HG02642 (cell line): ENCODE results near the gene SLC7A14.
A peak's percentile ranks its signal among the peaks of the same experiment; 100 is the strongest.

Source experiments
- ATAC-seq: cut with Tn5 transposase; IDR thresholded peaks from one replicate; pipeline ENCODE4 v1.9.1; 2021; ENCODE audit warnings: mild to moderate bottlenecking; ENCODE audit not compliant: unreplicated experiment, poor library complexity

The SLC7A14 gene

DNA sequence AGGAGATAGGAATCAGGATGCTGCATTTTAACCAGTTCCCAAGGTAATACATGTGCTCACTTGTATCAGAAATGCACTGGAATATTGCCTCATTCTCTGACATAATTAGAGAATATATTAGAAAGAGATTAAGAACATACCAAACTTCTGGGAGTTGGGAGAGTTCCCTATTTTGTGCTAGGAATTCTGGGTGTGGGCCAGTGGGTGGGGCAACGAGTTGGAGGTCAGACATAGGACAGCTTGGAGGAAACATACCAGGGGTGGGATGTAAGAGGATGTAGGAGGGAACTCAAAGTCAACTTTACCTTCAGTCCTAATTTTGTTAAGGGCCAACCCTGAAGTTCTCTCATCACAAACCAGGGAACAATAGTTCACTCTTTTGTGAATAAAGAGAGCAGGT, 83.6 kb downstream of the SLC7A14 start:
- no peak for ATAC-seq

DNA sequence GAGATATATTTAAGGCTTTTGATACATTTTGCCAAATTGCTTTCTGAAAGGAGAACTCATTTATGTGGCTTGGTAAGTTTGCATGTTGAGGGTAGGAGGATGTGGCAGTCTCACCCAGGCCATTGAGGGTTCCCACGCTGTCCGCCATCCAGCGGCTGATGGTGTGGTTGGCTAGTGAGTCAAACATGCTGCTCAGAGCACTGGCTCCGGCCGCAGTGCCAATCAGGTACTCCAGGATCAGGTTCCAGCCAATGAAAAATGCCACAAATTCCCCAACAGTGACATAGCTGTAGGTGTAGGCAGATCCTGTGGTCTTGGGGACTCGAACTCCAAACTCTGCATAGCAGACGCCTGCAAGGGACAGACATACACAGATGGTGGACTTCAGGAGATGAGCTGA, 84.9 kb downstream of the SLC7A14 start:
- no peak for ATAC-seq

DNA sequence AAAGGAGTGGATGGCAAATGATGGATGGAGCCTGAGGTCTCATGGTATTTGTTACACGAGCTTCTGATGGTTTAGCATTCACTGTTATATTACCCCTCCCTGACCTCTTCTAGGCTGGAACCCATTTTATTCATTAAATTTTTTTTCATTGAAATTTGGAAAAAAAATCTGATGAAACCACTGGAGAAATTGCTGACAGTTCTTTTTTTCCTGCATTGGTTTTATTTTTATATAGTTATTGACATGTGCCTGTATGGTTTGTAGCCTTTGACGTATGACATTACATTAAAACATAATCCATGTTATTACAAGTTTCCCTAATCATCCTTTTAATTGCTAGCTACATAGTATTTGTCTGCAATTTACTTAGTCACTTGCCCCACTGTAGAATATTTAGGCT, 85.4 kb downstream of the SLC7A14 start:
- ATAC-seq: no peak

DNA sequence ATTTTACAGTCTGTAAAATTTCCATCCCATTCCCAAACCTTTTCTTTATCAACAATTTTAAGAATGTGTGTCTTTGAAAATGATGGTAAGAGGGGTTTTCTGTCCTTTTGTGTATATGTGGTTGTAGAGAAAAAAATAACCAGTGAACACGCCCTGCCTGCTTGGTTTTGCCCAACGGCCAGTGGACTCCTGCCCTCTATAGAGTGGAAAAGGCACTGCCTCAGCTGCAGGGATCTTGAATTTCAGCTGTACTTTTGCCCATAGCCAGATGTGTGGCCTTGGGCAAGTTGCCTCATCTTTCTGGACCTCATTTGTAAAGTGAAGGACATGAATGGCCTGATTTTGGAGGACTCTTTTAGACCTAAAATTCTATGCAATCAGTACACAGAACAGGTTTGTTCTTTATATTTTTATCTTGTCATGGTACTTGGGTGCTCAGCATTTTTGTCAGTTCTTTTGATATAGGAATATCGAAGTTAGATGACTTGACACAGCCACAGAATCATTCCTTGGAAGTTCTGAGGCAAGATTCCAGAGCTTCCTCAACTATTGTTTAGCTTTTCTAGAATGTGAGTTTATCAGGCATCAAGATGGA, 86.2 kb downstream of the SLC7A14 start:
- peak; percentile 58 for ATAC-seq

DNA sequence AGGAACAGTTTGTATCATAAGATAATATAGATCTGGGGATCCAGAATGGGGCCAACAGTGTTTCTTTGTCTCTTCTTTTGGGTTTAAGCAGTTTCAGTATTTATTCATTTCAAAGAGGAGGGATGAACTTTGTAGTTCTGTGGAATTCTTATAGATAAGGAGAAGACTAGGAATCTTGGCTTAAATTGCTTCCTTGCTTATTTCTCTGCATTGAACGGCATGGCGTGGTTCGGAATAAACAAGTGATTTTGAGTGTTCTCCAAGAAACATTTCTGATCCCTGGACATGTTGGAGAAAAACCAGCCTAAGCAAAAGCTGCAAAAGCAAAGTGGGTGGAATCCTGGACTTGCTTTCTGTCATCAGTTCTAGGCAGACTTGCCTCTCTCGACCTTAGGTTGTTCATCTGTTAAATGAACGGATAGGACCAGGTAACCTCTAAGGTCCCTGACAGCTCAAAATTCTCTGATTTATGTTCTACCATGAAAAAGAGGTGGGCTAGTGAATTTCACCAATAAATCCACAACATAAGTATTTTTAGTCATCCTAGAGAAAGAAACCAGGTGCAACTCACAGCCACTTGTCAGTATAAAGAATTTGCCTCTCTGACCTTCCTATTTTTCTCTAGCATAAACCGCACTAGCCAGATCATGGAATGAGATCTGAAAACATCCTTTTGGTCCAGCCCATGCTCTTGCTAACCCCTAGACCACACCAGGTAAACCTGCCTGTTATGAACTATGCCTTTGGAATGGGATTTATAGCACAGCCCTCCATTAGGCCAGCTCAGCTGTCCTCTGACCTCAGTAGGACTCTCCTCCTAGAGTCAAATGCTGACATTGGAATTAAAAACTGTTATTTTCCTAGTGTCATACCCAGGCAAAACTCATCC, 88.4 kb downstream of the SLC7A14 start:
- no peak for ATAC-seq

DNA sequence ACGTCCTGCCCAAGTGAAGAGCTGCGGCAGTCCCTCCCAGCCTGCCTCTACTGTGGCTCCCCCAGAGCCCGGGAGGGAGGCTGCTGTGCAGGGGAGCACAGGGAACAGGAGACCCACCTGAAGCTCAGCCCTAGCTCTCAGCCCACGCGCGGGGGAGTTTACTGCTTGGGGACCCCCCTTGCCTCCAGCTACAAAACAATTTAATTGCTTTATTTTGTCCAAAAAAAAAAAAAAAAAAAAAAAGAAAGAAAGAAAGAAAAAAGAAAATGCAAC, 89.1 kb downstream of the SLC7A14 start:
- no peak for ATAC-seq

DNA sequence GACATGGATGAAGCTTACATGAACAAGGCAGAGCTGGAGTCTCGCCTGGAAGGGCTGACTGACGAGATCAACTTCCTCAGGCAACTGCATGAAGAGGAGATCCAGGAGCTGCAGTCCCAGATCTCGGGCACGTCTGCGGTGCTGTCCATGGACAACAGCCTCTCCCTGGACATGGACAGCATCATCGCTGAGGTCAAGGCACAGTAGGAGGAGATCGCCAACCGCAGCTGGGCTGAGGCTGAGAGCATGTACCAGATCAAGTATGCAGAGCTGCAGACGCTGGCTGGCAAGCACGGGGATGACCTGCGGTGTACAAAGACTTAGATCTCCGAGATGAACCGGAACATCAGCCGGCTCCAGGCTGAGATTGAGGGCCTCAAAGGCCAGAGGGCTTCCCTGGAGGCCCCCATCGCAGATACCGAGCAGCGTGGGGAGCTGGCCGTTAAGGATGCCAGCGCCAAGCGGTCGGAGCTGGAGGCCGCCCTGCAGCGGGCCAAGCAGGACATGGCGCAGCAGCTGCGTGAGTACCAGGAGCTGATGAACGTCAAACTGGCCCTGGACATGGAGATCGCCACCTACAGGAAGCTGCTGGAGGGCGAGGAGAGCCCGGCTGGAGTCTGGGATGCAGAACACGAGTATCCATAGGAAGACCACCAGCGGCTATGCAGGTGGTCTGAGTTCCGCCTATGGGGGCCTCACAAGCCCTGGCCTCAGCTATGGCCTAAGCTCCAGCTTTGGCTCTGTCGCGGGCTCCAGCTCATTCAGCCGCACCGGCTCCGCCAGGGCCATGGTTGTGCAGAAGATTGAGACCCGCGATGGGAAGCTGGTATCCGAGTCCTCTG, 89.6 kb downstream of the SLC7A14 start:
- ATAC-seq: no peak

- no peak for ATAC-seq
These were observed 91.1 kb downstream of the SLC7A14 start for GRCh38 chr3:170494766-170495165.

DNA sequence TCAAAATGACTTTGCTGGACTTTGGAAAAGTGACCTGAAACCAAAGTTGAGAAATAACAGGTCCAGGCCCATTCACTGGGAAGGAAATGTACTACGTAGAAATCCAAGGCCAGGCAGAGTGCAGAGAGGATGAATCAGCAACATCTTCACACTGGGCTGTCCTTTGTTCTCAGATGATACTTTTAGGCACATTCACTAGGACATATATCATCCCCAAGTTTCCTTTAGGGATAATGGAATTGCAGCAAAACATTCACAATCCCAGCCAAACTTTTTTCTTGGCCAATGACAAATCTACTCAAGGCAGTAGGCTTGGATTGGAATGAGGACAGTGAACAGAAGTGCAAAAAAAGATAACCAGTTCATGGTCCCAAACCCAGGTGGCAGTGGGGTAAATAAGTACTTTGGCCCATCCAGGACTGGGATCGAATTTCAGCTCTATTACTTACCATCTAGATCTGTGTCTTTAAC, 92.1 kb downstream of the SLC7A14 start:
- no peak for ATAC-seq

DNA sequence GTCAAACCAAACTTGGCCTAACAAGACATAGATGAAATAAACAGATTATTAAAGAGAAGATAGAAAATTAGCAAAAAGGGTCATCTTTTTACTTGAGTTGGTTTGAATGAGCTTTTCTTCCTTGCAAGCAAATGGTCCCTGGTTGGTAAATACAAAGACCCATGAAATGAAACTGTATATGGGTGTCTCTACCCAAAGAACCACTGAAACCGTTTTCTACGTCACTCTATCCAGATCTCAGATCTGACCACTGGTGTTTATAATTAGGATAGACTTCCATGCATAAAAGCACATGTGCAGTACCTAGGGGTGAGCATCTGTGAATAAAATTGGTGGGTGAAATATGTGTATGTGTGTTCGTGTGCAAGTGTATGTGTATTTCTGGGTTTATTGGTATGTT, 94.0 kb downstream of the SLC7A14 start:
- ATAC-seq: no peak

GRCh38 chr3:170490828-170491560, 94.9 kb downstream of the SLC7A14 start:
- ATAC-seq: no peak

GRCh38 chr3:170488802-170489201, 97.1 kb downstream of the SLC7A14 start:
- no peak for ATAC-seq

DNA sequence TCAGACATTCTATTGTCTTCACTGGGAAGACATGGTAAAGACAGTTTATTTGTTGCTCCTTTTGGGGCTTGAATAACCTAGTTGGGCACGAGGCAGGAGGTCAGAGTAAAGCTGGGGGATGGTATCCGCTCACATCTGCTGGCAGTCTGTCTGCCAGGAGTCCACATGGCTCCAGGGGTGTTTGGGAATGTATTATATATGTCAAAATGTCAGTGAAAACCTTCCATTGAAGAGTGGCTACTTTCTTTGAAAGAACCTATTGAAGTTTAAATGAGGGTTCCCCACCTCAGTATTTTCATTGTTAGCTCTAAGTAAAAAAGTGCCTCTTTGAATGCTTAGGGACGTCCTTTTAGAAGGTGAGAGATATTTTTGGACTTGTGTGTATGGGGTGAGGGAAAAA, 98.8 kb downstream of the SLC7A14 start:
- ATAC-seq: no peak

DNA sequence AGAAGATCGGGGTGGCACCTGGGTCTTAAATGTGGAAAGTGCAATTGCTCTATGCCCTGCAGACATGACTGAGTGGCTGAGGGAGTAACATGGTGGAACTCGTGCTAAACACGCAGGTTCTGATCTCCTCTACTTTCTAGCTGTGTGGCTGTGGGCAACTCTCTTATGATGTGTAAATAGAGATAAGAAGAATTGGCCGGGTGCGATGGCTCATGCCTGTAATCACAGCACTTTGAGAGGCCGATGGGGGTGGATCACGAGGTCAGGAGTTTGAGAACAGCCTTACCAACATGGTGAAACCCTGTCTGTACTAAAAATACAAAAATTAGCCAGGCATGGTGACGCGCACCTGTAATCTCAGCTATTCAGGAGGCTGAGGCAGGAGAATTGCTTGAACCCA, 99.5 kb downstream of the SLC7A14 start:
- ATAC-seq: no peak

DNA sequence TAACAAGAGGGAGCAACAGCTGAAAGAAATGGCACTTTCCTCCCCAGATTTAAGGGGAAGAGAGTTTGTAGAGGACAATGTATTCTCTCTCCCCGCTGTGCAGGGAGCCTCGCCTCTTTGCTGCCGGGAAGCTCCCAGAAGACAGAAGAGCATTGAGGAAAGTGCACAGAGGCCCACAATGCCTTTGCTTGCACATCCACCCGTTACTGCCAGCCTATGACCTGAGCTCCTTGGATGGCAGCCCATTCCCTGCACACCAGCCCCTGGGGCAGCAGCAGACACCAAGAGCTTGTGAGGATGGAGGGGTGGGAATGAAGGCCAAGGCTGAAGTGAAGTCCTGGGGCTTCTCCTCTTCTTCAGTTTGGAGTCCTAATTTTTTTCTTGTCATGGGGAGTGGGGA, 100.2 kb downstream of the SLC7A14 start:
- no peak for ATAC-seq

DNA sequence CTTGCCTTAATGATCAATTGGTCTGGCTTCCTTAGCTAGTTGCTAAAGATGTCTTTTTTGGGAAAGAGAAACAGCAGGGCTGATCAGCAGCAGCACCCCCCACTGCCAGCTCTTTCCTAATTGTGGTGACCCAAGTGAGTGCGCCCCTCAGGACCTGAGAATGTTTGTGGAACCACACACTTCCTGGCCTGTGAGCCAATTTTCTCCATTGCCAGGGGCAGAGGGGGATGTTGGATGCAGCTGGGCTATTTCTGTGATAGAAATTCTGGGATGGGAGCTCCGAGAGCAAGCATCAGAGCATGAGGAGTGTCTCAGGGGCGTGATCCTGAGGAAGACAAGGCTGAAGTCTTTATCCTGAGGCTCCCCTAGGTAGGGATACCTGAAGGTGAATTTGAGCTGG, 100.6 kb downstream of the SLC7A14 start:
- ATAC-seq: no peak

DNA sequence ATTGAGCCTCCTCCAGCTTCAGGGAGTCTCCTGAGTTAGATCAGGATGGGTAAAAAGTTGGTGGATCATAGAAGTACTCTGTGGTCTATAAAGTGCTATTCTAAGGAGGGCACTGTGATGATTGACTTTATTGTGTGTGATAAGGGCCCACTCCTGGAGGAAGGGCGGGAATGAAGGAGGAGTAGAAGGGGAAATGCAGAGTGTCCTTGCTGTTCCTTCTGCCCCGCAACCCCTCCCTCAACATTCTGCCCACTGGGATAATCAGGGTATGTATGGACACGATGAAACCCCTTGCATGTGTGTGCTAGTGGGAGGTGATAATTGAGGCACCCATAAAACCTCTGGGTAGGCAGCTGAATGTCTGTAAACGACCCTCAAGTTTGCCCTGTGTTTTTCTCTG, 101.0 kb downstream of the SLC7A14 start:
- ATAC-seq: no peak

DNA sequence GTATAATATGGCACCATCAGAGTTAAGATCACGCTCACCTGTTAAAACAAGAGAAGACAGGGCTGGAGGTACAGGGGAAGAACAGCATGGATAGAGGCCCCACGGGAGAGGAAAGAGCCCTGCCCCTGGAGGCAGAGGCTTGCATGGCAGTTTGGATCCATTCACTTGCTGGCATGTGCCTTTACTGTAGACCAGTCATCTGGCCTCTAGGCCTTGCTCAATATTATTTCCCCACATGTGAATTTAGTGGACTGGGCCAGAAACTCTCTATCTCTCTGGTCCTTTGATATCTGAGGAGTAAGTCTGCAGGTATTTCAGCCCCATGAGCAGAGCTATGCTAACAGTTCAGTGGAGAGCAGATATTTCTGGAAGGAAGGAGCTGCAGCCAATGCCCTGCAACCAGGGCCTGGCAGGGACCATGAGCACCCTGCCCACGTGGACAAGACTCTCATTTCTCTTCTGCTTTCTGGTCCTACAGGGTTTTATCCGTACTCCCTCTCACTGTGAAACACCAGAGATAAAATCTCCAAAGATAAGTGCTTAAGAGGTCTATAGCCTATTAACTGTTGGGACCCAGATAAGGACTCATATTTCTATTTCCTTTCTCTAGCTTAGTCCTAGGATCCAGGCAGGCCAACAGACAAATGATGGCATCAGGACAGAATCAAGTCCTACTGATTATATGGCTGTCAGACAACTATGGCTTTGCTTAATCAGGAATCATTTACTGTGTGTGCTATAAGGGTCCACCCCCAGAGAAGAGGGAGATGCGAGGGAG, 102.2 kb downstream of the SLC7A14 start:
- no peak for ATAC-seq

DNA sequence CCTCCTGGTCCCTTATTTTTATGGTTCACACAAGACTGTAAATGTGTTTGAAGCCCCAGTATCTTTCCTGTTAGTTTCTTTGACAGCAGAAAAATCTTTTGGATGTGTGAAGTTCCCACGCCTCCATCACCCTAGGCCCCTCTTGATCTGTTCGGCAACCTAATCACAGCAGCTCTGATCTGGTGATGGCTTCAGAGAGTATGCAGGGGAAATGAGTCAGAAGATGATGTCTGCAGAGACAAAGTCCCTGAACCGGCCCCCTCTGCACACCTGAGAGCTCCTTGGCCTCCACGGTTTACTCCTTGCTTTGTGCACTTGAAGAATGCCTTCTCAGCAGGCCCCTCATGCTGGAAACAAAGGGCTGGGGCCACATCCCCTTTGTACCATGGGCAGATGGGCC, 103.7 kb downstream of the SLC7A14 start:
- ATAC-seq: no peak

DNA sequence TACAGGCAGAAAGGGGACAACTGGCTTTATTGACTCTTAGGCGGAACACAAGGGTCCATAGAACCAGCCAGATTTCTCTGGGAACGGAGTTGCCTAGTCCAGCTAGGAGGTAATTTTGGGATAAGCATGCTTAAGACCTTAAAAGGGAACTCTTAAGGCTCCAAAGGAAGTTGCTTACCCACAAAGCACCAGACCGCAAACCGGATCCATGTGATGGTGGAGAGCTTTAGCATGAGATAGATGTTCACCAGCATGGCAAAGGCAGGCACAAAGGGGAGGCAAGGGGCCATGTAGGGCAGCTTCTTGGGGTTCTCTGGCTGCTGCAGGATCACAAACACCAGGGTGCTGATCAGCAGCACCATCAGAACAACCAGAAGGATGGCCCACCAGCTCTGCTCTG, 105.8 kb downstream of the SLC7A14 start:
- no peak for ATAC-seq
